Measurements from ENCODE around the gene KIF9. TPM values are rescaled to one million over a fixed set of nuclear protein-coding genes. Genes with fewer than 3 reads are reported as not detected.

KIF9 gene, protein sequence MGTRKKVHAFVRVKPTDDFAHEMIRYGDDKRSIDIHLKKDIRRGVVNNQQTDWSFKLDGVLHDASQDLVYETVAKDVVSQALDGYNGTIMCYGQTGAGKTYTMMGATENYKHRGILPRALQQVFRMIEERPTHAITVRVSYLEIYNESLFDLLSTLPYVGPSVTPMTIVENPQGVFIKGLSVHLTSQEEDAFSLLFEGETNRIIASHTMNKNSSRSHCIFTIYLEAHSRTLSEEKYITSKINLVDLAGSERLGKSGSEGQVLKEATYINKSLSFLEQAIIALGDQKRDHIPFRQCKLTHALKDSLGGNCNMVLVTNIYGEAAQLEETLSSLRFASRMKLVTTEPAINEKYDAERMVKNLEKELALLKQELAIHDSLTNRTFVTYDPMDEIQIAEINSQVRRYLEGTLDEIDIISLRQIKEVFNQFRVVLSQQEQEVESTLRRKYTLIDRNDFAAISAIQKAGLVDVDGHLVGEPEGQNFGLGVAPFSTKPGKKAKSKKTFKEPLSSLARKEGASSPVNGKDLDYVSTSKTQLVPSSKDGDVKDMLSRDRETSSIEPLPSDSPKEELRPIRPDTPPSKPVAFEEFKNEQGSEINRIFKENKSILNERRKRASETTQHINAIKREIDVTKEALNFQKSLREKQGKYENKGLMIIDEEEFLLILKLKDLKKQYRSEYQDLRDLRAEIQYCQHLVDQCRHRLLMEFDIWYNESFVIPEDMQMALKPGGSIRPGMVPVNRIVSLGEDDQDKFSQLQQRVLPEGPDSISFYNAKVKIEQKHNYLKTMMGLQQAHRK
- total RNA-seq (2021; ENCODE audit: unreplicated experiment): 13.1 TPM
- polyA plus RNA-seq (2012): 13.5 and 14.0 TPM in 2 replicates
- Bru-seq, nascent RNA: percentile 47 among the genes with signal in this experiment
- percentile 45 among the genes with signal in this experiment for BruChase-seq, experiment 1, labeled RNA remaining after a 6-hour chase
- percentile 42 among the genes with signal in this experiment for BruChase-seq, experiment 2, labeled RNA remaining after a 2-hour chase
- long read RNA-seq, partial matches to known transcripts: 4 of 14 reads
- long read RNA-seq, other reads (novel, unspliced or antisense): 7 of 14 reads

DNA sequence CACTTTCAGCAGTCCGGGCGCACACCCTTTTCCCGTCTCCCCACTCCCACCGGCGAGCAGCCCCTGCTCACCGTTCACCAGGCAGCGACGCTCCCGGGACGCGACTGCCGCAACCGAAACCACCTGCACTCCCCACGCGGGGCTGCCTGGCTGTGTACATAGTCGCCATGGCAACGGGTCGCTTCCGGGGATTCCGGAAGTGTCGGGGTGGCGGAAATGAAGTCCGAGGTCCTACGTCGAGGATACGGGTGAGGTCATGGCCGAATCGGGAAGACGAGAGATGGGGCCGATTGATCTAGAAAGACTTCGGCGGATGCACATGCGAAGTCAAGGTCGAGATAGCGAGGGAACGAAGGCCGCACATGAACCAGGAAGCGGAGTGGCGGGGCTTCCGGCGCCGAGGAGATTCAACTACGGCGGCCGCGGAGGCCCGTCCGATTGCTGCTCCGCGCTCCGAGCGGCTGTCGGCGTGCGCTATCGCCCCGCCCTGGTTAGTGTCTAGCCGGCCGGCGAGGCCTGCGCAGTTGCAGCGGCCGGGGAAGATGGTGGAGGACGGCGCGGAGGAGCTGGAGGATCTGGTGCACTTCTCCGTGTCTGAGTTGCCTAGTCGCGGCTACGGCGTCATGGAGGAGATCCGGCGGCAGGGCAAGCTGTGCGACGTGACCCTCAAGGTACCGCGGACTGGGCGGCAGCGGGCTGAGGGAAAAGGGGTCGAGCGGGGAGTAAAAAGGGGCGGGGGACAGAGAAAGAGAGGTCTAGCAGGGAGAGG is at the start of gene KIF9, which contains the start of gene KLHL18:
TSS of gene KIF9 (minus strand) at position 376 of the 769 bp plus-strand sequence. CDS start 5,425 bp downstream, outside the sequence.
TSS of gene KLHL18 (plus strand) at position 521 of the 769 bp plus-strand sequence. CDS start at position 543, 22 bp downstream.
- no TSS peak for BruUV-seq (replicated peaks)
- RAD21 ChIA-PET (ENCODE audit: low non-redundant PET in 1 of 2, low total read pairs in 2 of 2, uncharacterized antibody in 2 of 2, unreplicated experiment in 2 of 2): no interaction called here
- TF ChIP-seq ELF1 (IDR thresholded peaks at IDR 0.05; ENCODE audit: borderline replicate concordance, low read depth) (peak; percentile 98), ZFX (IDR thresholded peaks at IDR 0.05) (peak; percentile 74), SP1 (IDR thresholded peaks at IDR 0.05; ENCODE audit: low read depth) (peak; percentile 48), EZH2 (IDR thresholded peaks at IDR 0.05) (no peak), ZNF274 (IDR thresholded peaks at IDR 0.05; ENCODE audit: low read depth, low read length) (no peak), YY1 (IDR thresholded peaks at IDR 0.05; ENCODE audit: extremely low read depth, insufficient replicate concordance, low read depth, low read length) (peak; percentile 68), POLR2A (IDR thresholded peaks at IDR 0.05; ENCODE audit: borderline replicate concordance, extremely low read depth, insufficient read depth, insufficient read length) (peak; percentile 26), SRF (IDR thresholded peaks at IDR 0.05; ENCODE audit: low read depth) (no peak), FOSL1 (IDR thresholded peaks at IDR 0.05; ENCODE audit: low read depth) (no peak), EGR1 (IDR thresholded peaks at IDR 0.05; ENCODE audit: low read depth) (no peak), EZH2phosphoT487 (IDR thresholded peaks at IDR 0.05; ENCODE audit: borderline replicate concordance) (no peak)
- TF ChIP-seq, protein P1, sequence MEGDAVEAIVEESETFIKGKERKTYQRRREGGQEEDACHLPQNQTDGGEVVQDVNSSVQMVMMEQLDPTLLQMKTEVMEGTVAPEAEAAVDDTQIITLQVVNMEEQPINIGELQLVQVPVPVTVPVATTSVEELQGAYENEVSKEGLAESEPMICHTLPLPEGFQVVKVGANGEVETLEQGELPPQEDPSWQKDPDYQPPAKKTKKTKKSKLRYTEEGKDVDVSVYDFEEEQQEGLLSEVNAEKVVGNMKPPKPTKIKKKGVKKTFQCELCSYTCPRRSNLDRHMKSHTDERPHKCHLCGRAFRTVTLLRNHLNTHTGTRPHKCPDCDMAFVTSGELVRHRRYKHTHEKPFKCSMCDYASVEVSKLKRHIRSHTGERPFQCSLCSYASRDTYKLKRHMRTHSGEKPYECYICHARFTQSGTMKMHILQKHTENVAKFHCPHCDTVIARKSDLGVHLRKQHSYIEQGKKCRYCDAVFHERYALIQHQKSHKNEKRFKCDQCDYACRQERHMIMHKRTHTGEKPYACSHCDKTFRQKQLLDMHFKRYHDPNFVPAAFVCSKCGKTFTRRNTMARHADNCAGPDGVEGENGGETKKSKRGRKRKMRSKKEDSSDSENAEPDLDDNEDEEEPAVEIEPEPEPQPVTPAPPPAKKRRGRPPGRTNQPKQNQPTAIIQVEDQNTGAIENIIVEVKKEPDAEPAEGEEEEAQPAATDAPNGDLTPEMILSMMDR (IDR thresholded peaks at IDR 0.05 in 2 of 3, conservative IDR thresholded peaks at IDR 0.05 in 1 of 3; ENCODE audit: borderline replicate concordance in 1 of 3, insufficient read depth in 1 of 3, low read depth in 2 of 3, low read length in 2 of 3): no peak
- TF ChIP-seq, protein P2, sequence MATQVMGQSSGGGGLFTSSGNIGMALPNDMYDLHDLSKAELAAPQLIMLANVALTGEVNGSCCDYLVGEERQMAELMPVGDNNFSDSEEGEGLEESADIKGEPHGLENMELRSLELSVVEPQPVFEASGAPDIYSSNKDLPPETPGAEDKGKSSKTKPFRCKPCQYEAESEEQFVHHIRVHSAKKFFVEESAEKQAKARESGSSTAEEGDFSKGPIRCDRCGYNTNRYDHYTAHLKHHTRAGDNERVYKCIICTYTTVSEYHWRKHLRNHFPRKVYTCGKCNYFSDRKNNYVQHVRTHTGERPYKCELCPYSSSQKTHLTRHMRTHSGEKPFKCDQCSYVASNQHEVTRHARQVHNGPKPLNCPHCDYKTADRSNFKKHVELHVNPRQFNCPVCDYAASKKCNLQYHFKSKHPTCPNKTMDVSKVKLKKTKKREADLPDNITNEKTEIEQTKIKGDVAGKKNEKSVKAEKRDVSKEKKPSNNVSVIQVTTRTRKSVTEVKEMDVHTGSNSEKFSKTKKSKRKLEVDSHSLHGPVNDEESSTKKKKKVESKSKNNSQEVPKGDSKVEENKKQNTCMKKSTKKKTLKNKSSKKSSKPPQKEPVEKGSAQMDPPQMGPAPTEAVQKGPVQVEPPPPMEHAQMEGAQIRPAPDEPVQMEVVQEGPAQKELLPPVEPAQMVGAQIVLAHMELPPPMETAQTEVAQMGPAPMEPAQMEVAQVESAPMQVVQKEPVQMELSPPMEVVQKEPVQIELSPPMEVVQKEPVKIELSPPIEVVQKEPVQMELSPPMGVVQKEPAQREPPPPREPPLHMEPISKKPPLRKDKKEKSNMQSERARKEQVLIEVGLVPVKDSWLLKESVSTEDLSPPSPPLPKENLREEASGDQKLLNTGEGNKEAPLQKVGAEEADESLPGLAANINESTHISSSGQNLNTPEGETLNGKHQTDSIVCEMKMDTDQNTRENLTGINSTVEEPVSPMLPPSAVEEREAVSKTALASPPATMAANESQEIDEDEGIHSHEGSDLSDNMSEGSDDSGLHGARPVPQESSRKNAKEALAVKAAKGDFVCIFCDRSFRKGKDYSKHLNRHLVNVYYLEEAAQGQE (IDR thresholded peaks at IDR 0.05; ENCODE audit: low read depth): no peak
- TF ChIP-seq, protein P3, sequence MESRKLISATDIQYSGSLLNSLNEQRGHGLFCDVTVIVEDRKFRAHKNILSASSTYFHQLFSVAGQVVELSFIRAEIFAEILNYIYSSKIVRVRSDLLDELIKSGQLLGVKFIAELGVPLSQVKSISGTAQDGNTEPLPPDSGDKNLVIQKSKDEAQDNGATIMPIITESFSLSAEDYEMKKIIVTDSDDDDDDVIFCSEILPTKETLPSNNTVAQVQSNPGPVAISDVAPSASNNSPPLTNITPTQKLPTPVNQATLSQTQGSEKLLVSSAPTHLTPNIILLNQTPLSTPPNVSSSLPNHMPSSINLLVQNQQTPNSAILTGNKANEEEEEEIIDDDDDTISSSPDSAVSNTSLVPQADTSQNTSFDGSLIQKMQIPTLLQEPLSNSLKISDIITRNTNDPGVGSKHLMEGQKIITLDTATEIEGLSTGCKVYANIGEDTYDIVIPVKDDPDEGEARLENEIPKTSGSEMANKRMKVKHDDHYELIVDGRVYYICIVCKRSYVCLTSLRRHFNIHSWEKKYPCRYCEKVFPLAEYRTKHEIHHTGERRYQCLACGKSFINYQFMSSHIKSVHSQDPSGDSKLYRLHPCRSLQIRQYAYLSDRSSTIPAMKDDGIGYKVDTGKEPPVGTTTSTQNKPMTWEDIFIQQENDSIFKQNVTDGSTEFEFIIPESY (IDR thresholded peaks at IDR 0.05; ENCODE audit: extremely low read depth, insufficient replicate concordance, low read length): peak; percentile 75

More for the DNA sequence above, at the start of gene KIF9, which contains the start of gene KLHL18:
- Histone ChIP-seq H3K27ac (ENCODE audit: low read depth, low read length) (peak within 1 kb of the TSS; percentile 76), H3K9me2 (ENCODE audit: insufficient read depth) (no peaks in the 10 kb centered on the region), H3K9me3 (ENCODE audit: control insufficient read depth in 1 of 2, insufficient read depth in 1 of 2, low read depth in 1 of 2, low read length in 2 of 2) (no peaks in the 10 kb centered on the region), H3K9ac (ENCODE audit: low read length) (peak within 1 kb of the TSS; percentile 91), H3K27me3 (ENCODE audit: insufficient read depth, low read length) (no peaks in the 10 kb centered on the region), H2AFZ (ENCODE audit: low read depth, low read length, poor library complexity, severe bottlenecking) (no peak within 1 kb of the TSS), H4K20me1 (ENCODE audit: insufficient read depth) (no peaks in the 10 kb centered on the region), H3K36me3 (ENCODE audit: control insufficient read depth in 1 of 2, insufficient read depth in 2 of 2, low read length in 2 of 2) (no peaks in the 10 kb centered on the region), H3K4me1 (ENCODE audit: control insufficient read depth in 1 of 2, insufficient read depth in 2 of 2, low read length in 2 of 2) (peaks cover 11 to 19% of the 10 kb centered on the region in 2 experiments; a peak in 3 of 4 replicates), H3K4me2 (ENCODE audit: low read length) (peak within 1 kb of the TSS; percentile 74), H3K79me2 (ENCODE audit: insufficient read depth, low read length) (peaks cover 65% of the 10 kb centered on the region), H3K4me3 (replicated peaks in 1 of 2; ENCODE audit: low read depth in 1 of 2, low read length in 2 of 2) (peak within 1 kb of the TSS; percentile 84 to 99)
- intact Hi-C loops (cut with micrococcal nuclease): no loop called here
- POLR2A ChIA-PET: no interaction called here
- CTCF ChIA-PET: interaction anchor here (0.8 kb wide), 1 partner anchor 42 kb away, joined by 3 read pairs; no protein-coding TSS in a partner anchor
- ATAC-seq (peak; percentile 84), DNase-seq (ENCODE audit: low read depth, low spot score) (peak; percentile 92)
